HFFc6 (cell line): ENCODE measurements around the gene CCDC201. TPM values are rescaled to one million over a fixed set of nuclear protein-coding genes. Genes with fewer than 3 reads are reported as not detected.

Source experiments
- DNase-seq: peaks from one replicate; pipeline ENCODE4 v3.0.0-alpha.2; 2018
- H3K27ac Mint-ChIP-seq: 2 replicates; pipeline ENCODE4 v1.8.0; 2020; ENCODE audit warnings: mild to moderate bottlenecking, mixed read lengths
- H3K27me3 Mint-ChIP-seq: 2 replicates; pipeline ENCODE4 v1.8.0; 2021; ENCODE audit warnings: mild to moderate bottlenecking, moderate library complexity, mixed read lengths; ENCODE audit not compliant: insufficient read depth
- H3K36me3 Mint-ChIP-seq: 2 replicates; pipeline ENCODE4 v1.8.0; 2021; ENCODE audit warnings: low read depth, mixed read lengths
- H3K4me1 Mint-ChIP-seq: 2 replicates; pipeline ENCODE4 v1.8.0; 2020; ENCODE audit warnings: low read depth, mixed read lengths
- H3K4me3 Mint-ChIP-seq: 2 replicates; pipeline ENCODE4 v1.8.0; 2020; ENCODE audit warnings: mild to moderate bottlenecking, moderate library complexity, mixed read lengths
- H3K9me3 Mint-ChIP-seq: 2 replicates; pipeline ENCODE4 v1.8.0; 2020; ENCODE audit warnings: mild to moderate bottlenecking, mixed read lengths
- CTCF ChIP-seq: fragments of 200-600 bp; sonication (generic); IDR thresholded peaks from 2 replicates; pipeline ENCODE4 v1.5.0; 2021; ENCODE audit warnings: antibody characterized with exemption, mild to moderate bottlenecking
- total RNA-seq, 6 experiments: library from RNA; stranded (reverse); fragmentation: NEBNext Ultra II Directional; extraction: Animal tissue kit (Norgen Biotek cat#: 25700); gene quantifications; 2 replicates in 1 of 6; 3 replicates in 5 of 6; pipeline ENCODE4 v1.2.3, GENCODE V29; 2021

Gene CCDC201
- total RNA-seq, 6 experiments from 2014 or later: not detected

GRCh38 chr7:45901566-45901965 lies 28.7 kb upstream of the CCDC201 start:
- Mint-ChIP-seq H3K27me3 (no peaks in the 10 kb centered on the region), H3K4me1 (peaks cover 24% of the 10 kb centered on the region), H3K36me3 (no peaks in the 10 kb centered on the region), H3K27ac (no peak overlapping the region), H3K9me3 (no peaks in the 10 kb centered on the region), H3K4me3 (no peak overlapping the region)
- DNase-seq: no peak
- TF ChIP-seq CTCF: no peak

DNA sequence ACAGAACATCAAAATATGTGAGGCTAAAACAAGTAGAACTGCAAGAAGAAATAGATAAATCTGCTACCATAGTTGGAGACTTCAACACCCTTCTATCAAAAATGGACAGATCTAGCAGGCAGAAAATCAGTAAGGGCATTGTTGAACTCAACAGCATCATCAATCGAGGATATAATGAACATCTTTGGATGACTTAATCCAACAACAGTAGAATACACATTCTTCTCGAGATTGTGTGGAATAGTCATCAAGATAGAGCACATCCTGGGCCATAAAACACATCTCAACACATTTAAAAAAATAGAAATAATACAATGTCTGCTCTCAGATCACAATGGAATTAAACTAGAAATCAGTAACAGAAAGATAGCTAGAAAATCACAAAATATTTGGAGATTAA lies 25.3 kb upstream of the CCDC201 start:
- H3K27me3 Mint-ChIP-seq: peaks cover 9% of the 10 kb centered on the region; the same call in 1 of the 2 replicates
- peaks cover 30% of the 10 kb centered on the region for H3K4me1 Mint-ChIP-seq
- peak overlapping the region; percentile 2; the same call in 1 of the 2 replicates for H3K4me3 Mint-ChIP-seq
- TF ChIP-seq CTCF: no peak
- H3K27ac Mint-ChIP-seq: peak overlapping the region; percentile 1; the same call in 1 of the 2 replicates
- H3K9me3 Mint-ChIP-seq: no peaks in the 10 kb centered on the region
- no peaks in the 10 kb centered on the region for H3K36me3 Mint-ChIP-seq
- peak; percentile 42 for DNase-seq

- H3K9me3 Mint-ChIP-seq: no peaks in the 10 kb centered on the region
- H3K27me3 Mint-ChIP-seq: peaks cover 9% of the 10 kb centered on the region; the same call in 1 of the 2 replicates
- H3K4me1 Mint-ChIP-seq: peaks cover 30% of the 10 kb centered on the region
- H3K27ac Mint-ChIP-seq: no peak overlapping the region
- peak; percentile 71 for DNase-seq
- H3K36me3 Mint-ChIP-seq: no peaks in the 10 kb centered on the region
- no peak for TF ChIP-seq CTCF
- no peak overlapping the region for H3K4me3 Mint-ChIP-seq
Observed at GRCh38 chr7:45897042-45897690, 24.3 kb upstream of the CCDC201 start.

GRCh38 chr7:45894665-45895062 lies 21.8 kb upstream of the CCDC201 start:
- Mint-ChIP-seq H3K27ac (no peak overlapping the region), H3K4me1 (peaks cover 36% of the 10 kb centered on the region), H3K36me3 (no peaks in the 10 kb centered on the region), H3K9me3 (no peaks in the 10 kb centered on the region), H3K27me3 (peaks cover 9% of the 10 kb centered on the region), H3K4me3 (no peak overlapping the region)
- TF ChIP-seq CTCF: no peak
- no peak for DNase-seq

- H3K27me3 Mint-ChIP-seq: peaks cover 9% of the 10 kb centered on the region
Observed at GRCh38 chr7:45893996-45894664, 21.2 kb upstream of the CCDC201 start.

More at GRCh38 chr7:45893996-45894664, 21.2 kb upstream of the CCDC201 start:
- Mint-ChIP-seq H3K9me3 (no peaks in the 10 kb centered on the region), H3K4me3 (no peak overlapping the region), H3K36me3 (no peaks in the 10 kb centered on the region), H3K27ac (no peak overlapping the region), H3K4me1 (peaks cover 36% of the 10 kb centered on the region)
- DNase-seq: no peak
- no peak for TF ChIP-seq CTCF
